Coronary artery (tissue), 2 donors: ENCODE measurements around the gene USP6NL.

ENCODE experiments used
- DNase-seq: peaks from one replicate; pipeline ENCODE4 v3.0.0-alpha.2; 2017; ENCODE audit warnings: low spot score
- H3K27ac ChIP-seq, 2 donors: fragments of 200-600 bp; sonication (generic); one replicate each; pipeline ENCODE4 v1.5.1; 2016 to 2019
- H3K4me3 ChIP-seq: fragments of 200-600 bp; sonication (generic); 2 replicates; pipeline ENCODE4 v1.5.1; 2016; ENCODE audit warnings: mild to moderate bottlenecking, moderate library complexity
- CTCF ChIP-seq: fragments of 200-600 bp; sonication (generic); IDR thresholded peaks from one replicate; pipeline ENCODE4 v1.5.1; 2019; ENCODE audit warnings: antibody characterized with exemption

The USP6NL gene

GRCh38 chr10:11581213-11581612 is 30.2 kb downstream of the USP6NL start:
- DNase-seq: no peak
- TF ChIP-seq CTCF: no peak
- Histone ChIP-seq H3K27ac (no peak overlapping the region), H3K4me3 (no peak overlapping the region)

- TF ChIP-seq CTCF: no peak
Observed at GRCh38 chr10:11579885-11580284, 31.6 kb downstream of the USP6NL start.

DNA sequence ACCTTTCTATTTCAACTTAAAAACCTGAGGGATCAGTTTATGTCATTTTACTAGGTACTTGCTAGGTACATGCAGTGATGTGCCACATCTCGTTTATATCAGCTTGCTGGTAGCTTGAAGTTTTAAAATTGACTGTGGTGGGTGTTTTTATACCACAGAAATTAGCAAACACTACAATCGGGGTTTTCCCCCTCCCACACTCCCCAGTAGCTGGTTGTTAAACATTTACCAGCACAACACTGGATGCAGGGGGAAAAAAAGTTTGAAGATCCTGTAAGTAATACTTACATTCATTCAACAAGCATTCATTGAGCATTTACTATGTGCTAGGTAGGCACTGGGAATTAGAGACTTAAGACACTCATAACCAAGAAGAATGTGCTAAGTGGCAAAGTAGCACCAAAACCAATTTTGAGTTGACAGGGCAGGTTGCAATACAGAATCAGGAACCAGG is 32.6 kb downstream of the USP6NL start:
- TF ChIP-seq CTCF: no peak
- no peak for DNase-seq
- Histone ChIP-seq H3K27ac (no peak overlapping the region), H3K4me3 (no peak overlapping the region)

More at GRCh38 chr10:11579885-11580284, 31.6 kb downstream of the USP6NL start:
- no peak overlapping the region for H3K27ac ChIP-seq
- DNase-seq: no peak
- no peak overlapping the region for H3K4me3 ChIP-seq

DNA sequence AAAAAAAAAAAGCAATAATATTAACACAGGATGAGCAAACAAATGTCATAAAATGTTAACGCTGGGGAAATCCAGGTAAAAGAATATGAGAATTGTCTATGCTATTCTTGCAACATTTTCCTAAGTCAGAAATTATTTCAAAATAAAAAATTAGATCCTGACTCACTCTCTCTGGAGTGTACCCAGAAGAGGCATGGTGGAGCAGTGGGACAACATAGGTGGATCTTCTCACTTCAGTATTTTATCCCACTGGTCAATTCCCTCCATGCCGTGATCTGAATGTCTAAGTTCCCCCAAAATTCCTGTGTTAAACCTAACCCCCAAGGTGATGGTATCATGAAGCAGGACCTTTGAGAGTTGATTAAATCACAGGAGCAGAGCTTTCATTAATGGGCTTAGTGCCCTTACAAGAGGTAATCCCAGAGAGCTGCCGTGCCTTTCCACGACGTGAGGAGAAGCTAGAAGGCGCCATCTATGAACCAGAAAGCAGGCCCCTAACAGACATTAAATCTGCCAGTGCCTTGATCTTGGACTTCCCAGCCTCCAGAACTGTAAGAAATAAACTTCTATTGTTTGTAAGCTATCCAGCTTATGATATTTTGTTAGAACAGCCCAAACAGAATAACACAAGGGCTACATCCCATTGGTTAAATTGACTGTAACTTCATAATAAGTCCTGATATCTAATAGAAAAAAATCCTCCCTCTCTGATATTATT is 35.2 kb downstream of the USP6NL start:
- no peak for DNase-seq
- TF ChIP-seq CTCF: no peak
- H3K27ac ChIP-seq: no peak overlapping the region
- H3K4me3 ChIP-seq: no peak overlapping the region

- TF ChIP-seq CTCF: no peak
- no peak for DNase-seq
- H3K4me3 ChIP-seq: no peak overlapping the region
- H3K27ac ChIP-seq: no peak overlapping the region
Observed at GRCh38 chr10:11573497-11573896, 38.0 kb downstream of the USP6NL start.

DNA sequence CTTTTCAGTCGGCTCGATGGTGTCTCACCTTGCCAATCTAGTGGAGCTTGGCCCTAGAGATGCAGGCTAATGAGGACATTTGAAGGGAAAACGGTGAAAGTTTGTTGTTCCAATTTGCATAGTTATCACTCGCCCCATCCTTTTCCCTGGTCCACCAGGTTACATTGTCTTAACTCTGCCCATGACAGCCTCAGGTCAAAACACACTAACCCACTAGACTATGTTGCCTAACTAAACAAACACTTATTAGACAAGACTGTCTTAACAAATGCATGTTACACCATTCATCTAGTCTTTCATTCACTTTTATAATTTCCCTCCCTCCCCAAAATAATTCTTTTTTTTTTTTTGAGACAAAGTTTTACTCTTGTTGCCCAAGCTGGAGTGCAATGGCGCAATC is 40.7 kb downstream of the USP6NL start:
- no peak overlapping the region for H3K4me3 ChIP-seq
- no peak for TF ChIP-seq CTCF
- no peak for DNase-seq

DNA sequence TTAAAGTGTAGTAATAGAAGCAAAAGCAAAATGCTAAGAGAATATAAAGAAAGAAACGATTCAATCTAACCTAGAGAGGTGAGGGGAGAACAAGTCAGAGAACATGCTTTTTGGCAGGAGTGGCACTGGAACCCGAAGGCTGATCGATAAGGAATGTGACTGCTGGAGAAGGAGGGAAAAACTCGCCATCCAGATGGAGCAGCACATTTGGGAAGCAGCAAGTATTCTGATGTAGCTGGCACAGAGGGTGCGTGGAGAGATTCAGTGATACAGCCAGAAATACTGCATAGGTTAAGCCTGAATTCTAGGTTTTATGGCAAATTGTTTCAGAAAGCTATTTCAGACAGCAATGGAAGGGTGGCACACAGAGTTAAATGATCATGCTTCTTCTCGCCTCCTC is 42.0 kb downstream of the USP6NL start:
- H3K4me3 ChIP-seq: no peak overlapping the region
- no peak for DNase-seq
- no peak for TF ChIP-seq CTCF
- H3K27ac ChIP-seq: no peak overlapping the region

More for the DNA sequence above, 40.7 kb downstream of the USP6NL start:
- no peak overlapping the region for H3K27ac ChIP-seq
